NOMO-1 (cell line): ENCODE measurements around the gene HELT.

Source experiments
- DNase-seq, 2 experiments: peaks; one replicate each; lab custom pipeline; 2025; ENCODE audit not compliant: unreplicated experiment in 2 of 2; lab: John Stamatoyannopoulos, UW

HELT gene

DNA sequence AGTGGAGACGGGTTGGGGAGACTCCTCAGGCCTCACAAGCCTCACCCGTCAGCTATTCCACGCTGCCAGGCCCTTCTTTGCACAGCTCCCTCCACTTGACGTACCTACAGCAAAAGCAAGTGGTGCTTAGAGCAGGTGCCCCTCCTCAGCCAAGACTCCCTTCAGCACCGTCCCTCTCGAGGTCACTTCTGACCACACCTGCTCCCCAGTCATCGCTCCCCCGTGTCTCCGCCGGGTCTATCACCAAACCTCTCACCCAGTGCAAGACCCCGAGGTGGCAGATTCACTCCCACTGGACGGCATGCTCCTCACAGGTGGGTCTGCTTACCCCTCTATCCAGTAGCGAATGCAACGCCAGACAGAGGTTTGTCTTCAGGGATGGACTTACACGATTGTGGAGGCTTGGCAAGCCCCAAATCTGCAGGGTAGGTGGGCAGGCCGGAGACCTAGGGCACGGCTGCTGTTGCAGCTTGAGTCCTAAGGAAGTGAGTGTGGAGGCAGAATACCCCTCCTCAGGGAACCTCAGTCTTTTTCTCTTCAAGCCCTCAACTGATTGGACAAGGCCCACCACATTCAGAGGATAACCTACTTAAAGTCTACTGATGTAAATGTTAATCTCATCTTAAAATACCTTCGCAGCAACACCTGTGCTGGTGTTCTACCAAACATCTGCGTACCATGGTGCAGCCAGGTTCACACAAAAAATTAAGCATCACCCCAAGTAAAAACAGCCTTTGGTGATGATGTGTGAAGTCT, 14.5 kb upstream of the HELT start:
- DNase-seq: no peak

DNA sequence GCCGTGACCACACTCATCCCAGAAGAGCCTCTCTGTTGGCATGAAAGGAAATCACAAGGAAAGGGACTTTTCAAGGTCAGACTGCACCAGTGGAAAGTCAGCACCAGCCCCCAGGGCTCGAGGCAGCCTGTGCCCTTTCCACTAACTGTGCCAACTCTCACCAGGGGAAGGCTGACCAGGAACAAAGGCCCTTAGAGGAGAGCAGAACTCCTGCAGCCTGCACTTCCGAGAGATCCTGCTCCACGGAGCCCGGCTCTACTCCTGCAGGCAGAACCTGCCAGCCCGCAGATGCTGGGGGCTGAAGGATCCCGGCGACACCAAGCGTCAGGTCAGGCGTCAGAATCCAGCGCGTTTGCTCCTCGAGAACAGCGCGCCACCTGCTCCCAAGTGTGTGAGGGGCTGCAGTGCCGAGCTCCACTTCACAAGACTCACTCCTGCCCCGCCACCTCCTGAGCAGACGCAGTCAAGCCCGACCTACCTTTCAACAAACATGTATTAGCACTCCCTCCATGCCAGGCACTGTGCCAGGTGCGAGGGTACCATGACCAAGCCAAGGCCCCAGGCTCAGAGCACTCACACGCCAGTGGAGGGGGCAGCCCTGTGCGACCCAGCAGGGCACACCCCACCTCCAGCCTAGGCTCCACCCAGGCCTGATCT, 13.6 kb upstream of the HELT start:
- DNase-seq: no peak

DNA sequence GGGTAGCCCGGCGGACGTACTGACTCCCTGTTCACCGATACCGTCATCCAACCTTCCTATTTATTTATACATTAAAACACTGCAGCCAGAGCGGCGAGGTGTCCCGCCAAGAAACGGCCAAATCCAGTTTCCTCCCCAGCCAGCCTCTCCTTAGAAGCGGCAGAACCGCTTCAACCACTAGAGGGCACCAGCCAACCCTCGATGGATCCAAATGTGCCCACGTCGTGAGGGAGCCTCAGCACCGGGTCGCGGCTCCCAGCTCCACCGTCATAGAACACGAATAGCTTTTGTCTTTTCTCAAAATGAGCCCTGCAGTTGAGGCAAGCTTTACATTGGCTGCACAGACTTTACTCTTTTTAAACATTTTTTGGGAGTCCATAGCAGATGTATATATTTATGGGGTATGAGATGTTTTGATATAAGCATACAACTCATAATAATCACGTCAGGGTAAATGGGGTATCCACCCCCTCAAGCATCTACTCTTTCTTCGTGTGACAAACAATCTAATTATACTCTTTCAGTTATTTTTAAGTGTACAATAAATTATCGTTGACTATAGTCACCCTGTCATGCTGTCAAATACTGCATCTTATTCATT, 13.0 kb upstream of the HELT start:
- peak; percentile 57 to 77 for DNase-seq

DNA sequence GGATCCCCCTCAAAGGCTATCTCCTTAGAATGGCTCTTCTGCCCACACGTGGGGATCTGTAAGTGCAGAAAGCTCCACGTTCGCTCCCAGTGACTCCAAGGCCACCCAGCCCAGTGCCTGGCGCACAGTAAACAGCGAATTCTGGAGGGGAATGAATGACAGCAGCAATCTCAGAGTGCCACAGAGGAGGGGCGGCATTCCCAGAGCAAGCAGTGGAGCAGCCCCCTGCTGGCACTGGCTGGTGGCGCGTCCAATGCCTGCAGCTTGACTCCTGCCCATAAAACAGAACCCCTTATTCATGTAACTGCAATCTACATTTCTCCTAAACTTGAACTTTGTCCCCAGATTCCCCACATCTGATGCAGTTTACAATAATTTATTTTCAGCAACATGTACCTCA, 6.9 kb upstream of the HELT start:
- no peak for DNase-seq

DNA sequence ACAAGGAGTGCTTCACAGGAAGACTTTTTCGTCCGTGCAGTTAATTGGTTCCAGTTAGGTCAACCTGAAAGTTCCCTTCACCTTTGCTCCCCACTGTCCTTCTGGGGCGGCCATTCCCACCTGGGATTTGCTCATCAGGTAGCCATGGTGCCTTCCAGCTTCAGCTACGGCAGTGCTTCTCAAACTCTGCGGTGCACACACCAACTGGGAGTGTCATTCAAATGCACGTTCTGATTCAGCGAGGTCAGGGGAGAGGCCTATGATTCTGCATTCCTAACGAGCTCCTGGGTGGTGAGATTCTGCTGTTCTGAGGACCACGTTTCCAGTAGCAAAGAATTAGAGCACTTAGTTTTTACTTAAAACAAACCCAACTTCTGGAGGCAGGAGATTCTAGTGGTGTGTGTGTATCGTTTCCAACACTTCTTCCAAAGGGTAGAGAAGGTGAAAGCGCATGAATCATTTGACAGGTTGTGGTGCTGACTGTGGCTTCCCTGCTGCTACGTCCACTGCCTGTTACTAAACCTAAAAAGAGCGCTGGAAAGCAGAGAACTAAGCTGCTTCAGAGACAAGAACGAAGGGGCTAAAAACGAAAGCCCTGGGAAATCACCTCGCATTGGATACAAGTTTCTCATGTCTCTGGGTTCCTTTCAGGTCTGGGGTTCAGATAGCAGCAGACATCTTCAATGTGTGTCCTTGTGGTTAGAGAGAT, 4.7 kb upstream of the HELT start:
- DNase-seq: no peak

DNA sequence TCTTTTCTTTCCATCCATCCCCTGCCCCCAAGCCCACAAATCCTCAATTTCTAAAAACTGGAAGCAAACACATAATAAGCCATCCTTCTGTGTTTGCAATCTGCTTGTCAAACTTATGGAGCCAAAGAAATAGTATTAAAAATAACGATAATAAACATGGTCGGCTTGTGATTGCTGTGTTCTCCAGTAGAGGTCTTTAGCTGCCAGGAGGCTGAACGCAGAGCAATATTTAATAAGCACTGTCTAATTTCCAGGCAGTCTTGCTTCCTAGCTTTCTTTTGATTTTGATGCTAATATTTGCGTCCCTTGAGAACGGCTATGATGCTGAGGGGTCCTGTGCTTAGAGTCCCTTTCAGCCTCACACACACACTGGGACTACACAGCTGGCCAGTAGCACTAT, 3.2 kb upstream of the HELT start:
- DNase-seq: no peak

DNA sequence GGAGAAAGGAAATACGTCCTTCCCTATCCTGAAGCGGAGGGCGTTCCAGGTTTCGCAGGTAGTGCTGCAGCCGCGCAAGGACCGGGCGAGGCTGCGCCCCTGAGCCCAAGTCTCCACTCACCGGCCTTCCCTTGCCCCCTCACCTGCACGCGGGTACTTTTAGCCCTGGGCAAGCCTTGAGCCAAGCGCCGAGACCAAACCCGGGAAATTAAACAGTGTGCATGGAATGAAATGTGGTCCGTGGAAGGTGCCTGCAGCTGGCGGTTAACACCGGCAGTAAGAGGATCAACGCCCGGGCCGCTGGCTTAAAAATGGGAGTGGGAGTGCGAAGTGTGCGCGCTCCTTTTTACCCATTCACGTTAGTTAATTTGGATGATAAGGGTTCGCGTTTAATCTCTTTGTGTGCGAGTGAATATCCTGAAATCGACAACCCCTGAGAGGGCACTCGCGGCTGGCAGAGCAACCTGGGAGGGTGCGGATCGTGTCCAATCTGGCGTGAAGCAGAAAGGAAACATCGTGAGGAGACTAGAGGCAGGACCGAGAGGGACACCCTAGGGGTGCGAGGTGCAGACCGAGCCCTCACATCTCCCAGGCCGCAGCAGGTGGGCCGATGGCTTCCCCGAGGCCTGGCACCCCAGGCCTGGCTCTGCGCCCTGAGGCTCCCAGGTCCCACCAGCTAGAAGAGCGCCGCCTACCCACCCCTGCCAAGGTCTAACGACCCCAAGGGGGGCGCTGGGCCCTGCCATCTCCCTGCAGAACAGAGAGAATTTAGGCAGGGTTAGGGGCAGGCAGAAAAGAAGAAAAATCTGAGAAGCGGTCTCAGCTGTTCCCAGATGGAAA, 2.0 kb upstream of the HELT start:
- DNase-seq: no peak

DNA sequence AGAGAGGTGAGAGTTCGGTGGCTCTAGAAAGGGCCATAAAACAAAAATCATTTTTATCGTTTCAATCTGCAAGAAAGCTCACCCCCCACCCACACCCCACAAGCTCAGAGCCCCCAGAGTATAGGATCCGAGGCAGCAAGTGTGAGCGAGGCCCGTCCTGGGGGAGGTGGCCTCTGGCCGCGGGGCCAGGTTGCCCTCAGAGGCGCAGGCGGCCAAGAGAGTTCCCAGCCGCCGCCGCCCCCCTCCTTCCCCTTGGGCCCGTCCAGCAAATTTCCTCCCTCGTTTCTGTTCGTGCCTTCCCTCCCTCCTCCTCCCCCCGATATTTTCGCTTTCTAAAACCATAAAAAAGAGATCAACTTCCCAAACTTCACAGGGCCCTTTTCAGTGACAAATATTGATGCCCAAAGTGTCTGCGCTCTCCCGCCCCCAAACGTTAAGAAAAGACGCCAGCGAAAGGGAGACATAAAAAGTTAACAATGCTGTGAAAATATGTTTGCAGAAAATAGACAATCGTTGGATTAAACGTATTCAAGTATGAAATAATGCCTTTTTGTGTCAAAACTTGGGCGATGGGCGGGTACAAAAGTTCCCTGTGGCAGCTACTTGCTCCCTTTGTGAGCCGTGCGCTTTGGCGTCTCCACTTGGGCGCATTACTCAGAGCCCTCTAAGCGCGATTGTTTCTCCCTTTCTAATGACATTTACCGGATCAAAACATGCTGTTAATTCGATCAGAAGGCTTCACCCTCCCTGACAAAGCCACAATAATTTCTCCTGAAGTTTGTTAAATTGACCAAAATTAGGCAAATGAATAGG, 1.1 kb upstream of the HELT start:
- DNase-seq: no peak

DNA sequence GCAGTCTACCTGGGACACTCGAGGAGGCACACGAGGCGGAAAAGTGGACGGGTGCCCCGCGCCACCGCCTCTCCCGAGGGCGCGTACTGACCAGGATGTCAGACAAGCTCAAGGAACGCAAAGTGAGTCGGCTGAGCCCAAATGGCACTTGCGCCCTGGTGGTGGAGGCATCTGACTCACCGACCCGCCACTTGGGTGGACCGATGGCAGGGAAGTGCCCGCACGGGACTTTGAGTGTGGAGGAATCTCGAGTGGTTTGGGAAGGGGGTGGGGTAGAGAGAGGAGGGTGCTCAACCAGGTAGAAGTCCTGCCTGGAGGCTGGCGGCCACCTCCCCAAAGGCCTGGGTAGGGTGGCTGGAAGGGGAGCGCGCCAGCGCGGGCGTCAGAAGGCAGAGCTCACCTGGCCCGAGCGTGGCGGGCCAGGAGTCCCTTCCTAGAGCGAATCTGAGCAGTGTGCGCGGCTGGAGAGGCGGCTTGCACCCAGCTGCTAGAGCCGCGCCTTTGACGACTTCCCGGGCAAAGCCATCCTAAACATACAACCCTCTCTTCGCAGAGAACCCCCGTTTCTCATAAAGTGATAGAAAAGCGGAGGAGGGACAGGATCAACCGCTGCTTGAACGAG, 655 bp downstream of the HELT start:
- no peak for DNase-seq

DNA sequence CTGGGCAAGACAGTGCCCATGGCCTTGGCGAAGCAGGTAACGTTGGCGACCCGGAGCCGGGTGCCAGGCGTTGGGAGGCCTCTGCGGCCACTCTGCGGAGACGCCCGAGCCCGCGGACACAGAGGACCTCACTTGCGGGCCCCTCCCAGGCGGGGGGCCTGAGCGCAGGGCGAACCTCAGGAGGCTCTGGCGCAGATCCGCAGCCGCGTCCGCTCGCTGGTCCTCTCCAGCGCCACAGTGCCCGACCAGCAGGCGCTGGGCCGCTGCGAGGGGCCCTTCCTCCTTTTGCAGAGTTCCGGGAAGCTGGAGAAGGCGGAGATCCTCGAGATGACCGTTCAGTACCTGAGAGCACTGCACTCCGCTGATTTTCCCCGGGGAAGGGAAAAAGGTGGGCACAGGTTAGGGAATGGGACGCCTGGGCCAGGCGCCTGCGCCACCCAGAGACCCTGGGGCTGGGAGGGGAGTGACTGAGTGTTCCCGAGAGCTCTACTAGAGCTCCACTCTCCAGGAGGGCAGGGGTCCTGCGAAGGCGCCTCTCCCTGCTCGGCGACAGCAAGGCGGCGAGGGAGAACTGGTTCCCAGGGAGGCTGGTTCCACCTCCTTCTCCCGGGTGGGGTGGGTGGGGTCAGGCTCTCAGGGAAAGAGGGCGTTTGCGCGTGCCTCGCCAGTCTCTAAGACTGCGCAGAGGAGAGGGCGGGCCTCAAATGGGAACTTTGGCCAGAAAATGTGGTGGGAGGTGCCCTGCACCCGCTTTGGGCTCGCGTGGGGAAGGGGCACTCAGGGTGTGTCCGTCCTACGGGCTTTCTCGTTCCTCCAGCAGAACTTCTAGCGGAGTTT, 1.4 kb downstream of the HELT start:
- DNase-seq: no peak

DNA sequence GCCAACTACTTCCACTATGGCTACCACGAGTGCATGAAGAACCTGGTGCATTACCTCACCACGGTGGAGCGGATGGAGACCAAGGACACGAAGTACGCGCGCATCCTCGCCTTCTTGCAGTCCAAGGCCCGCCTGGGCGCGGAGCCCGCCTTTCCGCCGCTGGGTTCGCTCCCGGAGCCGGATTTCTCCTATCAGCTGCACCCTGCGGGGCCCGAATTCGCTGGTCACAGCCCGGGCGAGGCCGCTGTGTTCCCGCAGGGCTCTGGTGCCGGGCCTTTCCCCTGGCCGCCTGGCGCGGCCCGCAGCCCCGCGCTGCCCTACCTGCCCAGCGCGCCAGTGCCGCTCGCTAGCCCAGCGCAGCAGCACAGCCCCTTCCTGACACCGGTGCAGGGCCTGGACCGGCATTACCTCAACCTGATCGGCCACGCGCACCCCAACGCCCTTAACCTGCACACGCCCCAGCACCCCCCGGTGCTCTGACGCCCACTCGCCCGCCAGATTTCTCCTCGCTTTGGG, 2.1 kb downstream of the HELT start:
- DNase-seq: no peak

DNA sequence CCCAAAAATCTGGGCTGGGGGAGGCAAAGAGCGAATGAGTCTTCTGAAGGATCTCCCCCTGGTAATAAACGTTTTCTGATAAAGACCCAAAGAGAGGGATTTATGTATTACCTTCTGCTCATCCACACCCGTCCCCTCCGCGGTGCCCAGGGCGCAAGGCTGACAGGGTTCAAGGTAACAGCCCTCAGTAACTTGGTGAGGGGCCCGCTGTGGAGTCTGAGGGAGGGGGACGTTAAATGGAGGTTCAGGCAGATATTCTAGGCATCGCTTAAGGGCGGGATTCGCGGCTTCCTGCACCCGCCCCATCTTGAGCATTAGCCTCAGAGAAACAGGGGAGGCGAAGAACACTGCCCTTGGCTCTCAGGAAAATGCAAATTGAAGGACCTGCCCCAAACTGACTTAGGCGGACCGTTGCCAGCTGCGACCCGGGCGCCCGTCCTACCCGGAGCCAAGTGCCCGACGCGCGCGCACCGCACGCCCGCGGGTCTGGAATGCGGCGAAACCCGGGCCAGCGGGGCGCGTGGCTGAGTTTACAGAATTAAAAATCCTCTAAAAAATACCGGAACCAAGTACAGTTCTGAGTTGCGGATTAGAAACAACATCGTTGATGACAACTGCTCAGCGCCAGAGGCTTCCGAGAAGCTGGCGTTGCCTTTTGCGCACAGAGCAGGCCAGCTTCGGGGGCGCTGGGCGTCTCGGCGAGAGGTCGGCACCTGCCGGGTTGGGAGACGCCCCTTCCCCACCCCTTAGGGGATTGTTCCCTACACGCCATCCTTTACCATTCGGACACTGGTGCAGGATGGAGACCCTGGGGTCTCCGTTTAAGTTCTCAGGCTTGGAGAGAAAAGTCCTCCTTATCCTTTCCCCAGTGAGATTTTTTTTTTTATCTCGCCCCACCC, 2.8 kb downstream of the HELT start:
- DNase-seq: no peak

DNA sequence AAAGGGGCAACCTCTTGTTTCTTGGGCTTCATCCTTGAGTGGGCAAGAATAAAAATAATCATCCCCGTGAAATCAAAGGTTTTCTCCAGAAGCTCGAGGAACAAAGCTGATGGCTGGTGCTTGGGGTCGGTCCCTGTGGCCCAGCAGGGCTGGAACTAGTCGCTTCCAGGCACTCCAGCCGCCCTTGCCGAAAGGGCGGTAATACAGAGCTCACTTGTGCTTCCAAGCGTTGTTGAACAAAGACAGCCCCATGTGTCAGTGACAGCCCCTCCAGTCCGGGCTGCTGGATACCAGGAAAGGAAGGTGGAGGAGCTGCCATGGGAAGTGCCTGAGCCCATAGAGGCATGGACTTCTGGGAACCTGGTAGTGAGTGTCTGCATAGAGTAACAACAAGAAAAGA, 5.2 kb downstream of the HELT start:
- DNase-seq: no peak

DNA sequence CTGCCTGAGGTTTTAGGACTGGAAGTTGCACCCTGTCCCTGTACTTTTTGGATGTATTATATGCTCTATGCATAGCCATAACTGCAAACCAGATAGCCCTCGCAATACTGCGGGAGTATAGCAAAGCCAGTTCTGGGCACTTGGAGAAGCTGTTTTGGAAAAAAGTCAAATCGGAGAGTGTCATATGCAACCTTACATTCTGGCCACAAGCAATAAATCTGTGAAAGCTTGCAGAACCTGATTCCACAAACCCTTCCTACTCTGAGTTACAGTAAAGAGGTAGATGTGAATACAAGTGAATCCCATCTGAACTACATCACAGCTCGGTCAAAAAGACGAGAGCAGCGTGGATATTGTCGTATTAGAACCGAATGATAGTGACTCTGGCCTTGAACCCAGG, 10.3 kb downstream of the HELT start:
- no peak for DNase-seq

DNA sequence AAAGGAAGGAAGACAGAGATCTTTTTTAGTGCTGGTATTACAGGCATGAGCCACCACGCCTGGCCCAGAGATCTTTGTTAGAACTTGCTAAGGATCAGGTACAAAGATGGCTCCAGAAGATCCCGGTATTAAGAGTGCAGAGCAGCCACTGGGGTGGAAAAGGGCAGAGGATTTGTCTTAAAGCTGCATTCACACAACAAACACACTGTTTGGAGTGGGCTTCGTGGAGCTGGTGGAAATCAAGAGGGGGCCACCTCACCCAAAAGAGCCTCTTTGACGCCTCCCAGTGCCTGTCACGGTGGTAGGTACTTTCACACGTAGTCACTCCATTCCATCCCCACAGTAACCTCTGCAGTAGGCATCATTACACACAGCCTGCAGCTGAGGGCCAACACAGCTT, 13.3 kb downstream of the HELT start:
- no peak for DNase-seq

DNA sequence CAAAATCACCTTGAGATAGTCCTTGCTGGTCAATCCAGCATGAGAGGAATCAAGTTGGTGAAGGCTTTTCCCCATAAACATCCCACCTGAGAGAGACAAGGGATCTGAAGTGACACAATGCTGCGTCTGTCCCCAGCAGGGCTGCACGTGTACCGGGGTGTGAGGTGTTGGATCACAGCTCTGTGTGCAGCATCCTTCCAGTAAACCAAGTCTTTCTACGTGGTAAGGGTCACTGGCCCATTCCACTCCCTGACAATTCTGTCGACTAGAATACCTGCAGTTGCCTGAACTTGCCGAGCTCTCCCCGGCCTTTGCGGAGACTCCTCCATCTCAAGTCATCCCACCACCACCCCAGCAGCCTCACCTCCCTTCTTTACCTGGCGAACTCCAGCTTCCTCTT, 14.8 kb downstream of the HELT start:
- DNase-seq: no peak

DNA sequence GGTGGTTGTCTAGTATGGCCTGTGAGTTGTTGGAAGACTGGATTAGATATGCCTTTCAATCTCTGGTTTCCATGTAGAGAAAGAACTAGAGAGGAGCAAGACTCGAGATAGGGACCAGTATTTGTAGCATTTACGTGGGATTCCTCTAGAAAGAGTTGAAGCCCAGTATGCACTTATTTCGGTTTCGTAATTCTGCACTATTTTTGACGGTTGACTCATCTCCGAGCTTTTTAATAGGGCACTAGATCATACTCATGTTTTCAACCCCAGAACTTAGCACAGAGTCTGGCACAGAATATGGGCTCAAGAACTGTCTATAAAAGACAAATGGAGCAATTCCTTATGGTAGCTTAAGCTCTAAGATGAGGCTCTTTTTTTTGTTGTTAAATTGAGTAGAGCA, 15.7 kb downstream of the HELT start:
- DNase-seq: peak; percentile 57 to 80
